NCI-H526 (cell line): ENCODE results near the gene BPIFA2.

Source experiments
- DNase-seq, 2 experiments: peaks; one replicate each; lab custom pipeline; 2025; lab: John Stamatoyannopoulos, UW

Gene BPIFA2

GRCh38 chr20:33199026-33199425 is 31.1 kb downstream of the BPIFA2 start:
- DNase-seq: no peak

DNA sequence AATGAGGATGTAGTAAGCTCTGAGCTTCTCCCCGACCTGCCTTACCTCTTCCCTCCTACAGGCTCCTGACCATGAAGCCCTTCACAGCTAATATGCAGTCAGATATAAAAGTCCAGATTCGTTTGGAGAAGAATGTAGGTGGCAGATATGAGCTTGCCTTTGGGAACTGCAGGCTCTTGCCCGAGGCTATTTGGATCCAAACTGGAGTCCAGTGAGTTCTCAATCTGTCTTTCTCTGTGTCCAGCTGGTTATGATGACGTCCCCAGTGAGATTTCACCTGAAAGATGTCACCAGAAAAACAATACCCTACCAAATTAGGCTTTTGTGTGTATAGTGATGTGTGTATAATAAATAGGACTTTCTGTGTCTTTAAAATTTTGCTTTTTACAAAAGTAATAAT is 34.5 kb downstream of the BPIFA2 start:
- no peak for DNase-seq

DNA sequence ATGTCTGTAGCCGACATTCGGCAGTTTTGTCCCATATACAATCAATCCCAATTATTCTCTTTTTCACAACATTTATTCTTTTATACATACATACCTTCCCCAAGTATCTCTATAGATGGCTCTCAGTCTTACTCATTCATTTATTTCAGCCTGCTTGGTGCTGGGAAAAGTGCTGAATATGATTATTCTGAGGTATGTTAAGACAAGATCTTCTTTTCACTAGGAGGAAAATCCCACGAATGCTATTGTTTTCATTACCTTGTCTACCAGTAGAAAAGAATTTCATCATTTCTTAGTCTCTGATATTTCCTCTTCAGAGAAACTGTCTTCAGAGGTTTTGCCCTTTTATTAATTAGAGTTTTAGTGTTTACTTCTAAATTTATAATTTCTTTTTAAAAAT is 35.5 kb downstream of the BPIFA2 start:
- no peak for DNase-seq

GRCh38 chr20:33209789-33210188 is 41.8 kb downstream of the BPIFA2 start:
- DNase-seq: no peak

GRCh38 chr20:33210371-33210770 is 42.4 kb downstream of the BPIFA2 start:
- DNase-seq: no peak

DNA sequence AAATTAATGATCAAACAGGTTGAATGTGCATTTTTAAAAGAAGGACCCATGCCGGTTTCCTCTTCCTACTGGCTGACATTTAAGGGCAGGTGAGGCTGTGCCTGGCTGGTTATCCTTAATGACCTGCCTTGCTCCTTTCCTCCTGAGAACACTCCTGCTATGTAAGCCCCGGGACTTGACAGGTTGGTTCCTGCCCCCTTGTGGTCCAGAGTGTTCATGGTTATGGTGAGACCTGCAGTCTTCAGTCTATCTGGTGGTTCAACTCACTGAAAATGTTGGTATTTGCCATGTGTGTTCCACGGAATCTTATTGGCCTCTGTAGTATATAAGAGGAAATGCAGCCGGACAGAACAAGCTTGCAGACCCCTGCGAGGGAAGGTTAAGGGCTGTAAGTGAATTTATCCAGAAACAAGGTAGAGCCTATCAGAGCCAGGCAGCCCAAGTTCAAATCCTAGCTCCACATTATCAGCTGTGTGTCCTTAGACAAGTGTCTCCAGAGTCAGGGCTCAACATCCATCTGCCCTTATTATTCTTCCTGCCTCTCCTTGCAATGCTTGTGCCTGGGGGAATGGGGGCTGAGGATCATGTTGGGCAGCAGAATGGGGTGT is 44.0 kb downstream of the BPIFA2 start:
- peak; percentile 81 to 93 for DNase-seq

GRCh38 chr20:33217052-33217451 is 49.1 kb downstream of the BPIFA2 start, which contains the start of gene BPIFA3:
TSS of gene BPIFA3 (plus strand) at chr20:33217352. CDS start at chr20:33217537, 185 bp downstream.
- DNase-seq: no peak

DNA sequence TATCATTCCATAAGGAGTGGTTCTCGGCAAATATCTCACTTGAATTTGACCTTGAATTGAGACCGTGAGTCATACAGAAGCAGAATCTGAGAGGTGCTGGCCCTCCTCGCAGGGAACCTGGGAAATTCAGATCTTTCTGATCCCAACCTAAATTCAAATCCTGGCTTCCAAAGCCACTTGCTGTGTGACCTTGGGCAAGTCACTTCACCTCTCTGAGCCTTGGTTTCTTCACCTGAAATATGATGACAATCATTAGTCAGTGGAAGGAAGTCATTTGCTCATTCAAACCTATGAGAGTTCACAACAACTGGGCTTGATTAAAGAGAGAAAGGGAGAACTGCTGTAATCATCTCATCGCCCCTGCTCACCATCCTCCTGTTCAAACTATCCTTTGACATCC is 56.4 kb downstream of the BPIFA2 start:
- no peak for DNase-seq

GRCh38 chr20:33229843-33230242 is 61.9 kb downstream of the BPIFA2 start:
- DNase-seq: no peak
